ENCODE data around the gene FOXD1. TPM values are rescaled to one million over a fixed set of nuclear protein-coding genes. Genes with fewer than 3 reads are reported as not detected.

The FOXD1 gene
- total and polyA plus RNA-seq, 2 of the 8 experiments (the other 6 are each of a cell fraction or from before 2014, with no cell fraction given): 0.11 to 1.1 TPM

- Histone ChIP-seq H3K27me3 (replicated peaks in 1 of 4; ENCODE audit: control insufficient read depth in 3 of 4, extremely low read depth in 1 of 4, insufficient read depth in 3 of 4, low read length in 3 of 4) (no peaks in the 10 kb centered on the region), H3K4me2 (ENCODE audit: insufficient read depth in 1 of 2, low read depth in 2 of 2, low read length in 2 of 2) (no peak overlapping the region), H2BK5ac (ENCODE audit: low read depth, low read length) (no peak overlapping the region), H3K79me2 (ENCODE audit: control insufficient read depth in 1 of 2, insufficient read depth in 2 of 2, low read length in 2 of 2) (no peaks in the 10 kb centered on the region), H3K4me3 (ENCODE audit: extremely low read depth in 1 of 4, insufficient read depth in 2 of 4, low read depth in 3 of 4, low read length in 4 of 4) (no peak overlapping the region), H2BK120ac (replicated peaks; ENCODE audit: low read depth, low read length) (no peak overlapping the region), H3K23ac (ENCODE audit: insufficient read length) (no peak overlapping the region), H3K23me2 (ENCODE audit: low read depth, low read length) (no peaks in the 10 kb centered on the region), H3K36me3 (ENCODE audit: control insufficient read depth in 2 of 4, insufficient read depth in 4 of 4, low read length in 3 of 4) (no peaks in the 10 kb centered on the region), H3K9me3 (ENCODE audit: insufficient read depth in 2 of 2, low read depth in 1 of 2, low read length in 1 of 2) (no peaks in the 10 kb centered on the region), H2BK20ac (ENCODE audit: low read length) (no peak overlapping the region), H4K5ac (ENCODE audit: insufficient read length, low read depth, low read length) (no peak overlapping the region), H3K27ac (ENCODE audit: low read depth, low read length) (no peak overlapping the region), H2BK12ac (ENCODE audit: low read depth, low read length) (no peak overlapping the region), H3K4me1 (replicated peaks in 1 of 4; ENCODE audit: control insufficient read depth in 3 of 4, insufficient read depth in 4 of 4, low read length in 3 of 4) (peaks cover 3 to 9% (median 6%) of the 10 kb centered on the region in 4 experiments; a peak in 6 of 7 replicates), H3K4ac (replicated peaks; ENCODE audit: insufficient read length, low read depth, low read length) (no peak overlapping the region), H4K8ac (ENCODE audit: extremely low read depth, insufficient read depth, low read length) (no peak overlapping the region), H3K9ac (replicated peaks in 1 of 4; ENCODE audit: extremely low read depth in 1 of 4, low read depth in 3 of 4, low read length in 3 of 4) (no peak overlapping the region), H3K56ac (replicated peaks; ENCODE audit: insufficient read length, low read depth, low read length) (no peak overlapping the region), H2AFZ (ENCODE audit: low read length) (no peak overlapping the region), H3K18ac (ENCODE audit: extremely low read depth, low read length) (no peak overlapping the region), H2AK5ac (ENCODE audit: low read depth, low read length) (no peak overlapping the region), H3K79me1 (ENCODE audit: low read depth, low read length) (no peaks in the 10 kb centered on the region), H3K14ac (ENCODE audit: insufficient read length) (no peak overlapping the region), H4K91ac (replicated peaks; ENCODE audit: insufficient read length, low read length) (no peak overlapping the region), H2BK15ac (ENCODE audit: low read length) (no peak overlapping the region), H4K20me1 (replicated peaks in 1 of 2; ENCODE audit: control insufficient read depth in 1 of 2, insufficient read depth in 2 of 2, low read length in 2 of 2) (no peaks in the 10 kb centered on the region)
- FAIRE-seq: no peak
- no peak for DNase-seq (ENCODE audit: low read depth in 1 of 2, low spot score in 2 of 2)
- TF ChIP-seq SIX5 (IDR thresholded peaks at IDR 0.05; ENCODE audit: low read depth, low read length) (no peak), ZNF274 (IDR thresholded peaks at IDR 0.05; ENCODE audit: borderline replicate concordance, extremely low read depth, low read length) (no peak), KDM4A (IDR thresholded peaks at IDR 0.05; ENCODE audit: low read depth, low read length, severe bottlenecking) (no peak), POU5F1 (IDR thresholded peaks at IDR 0.05; ENCODE audit: low read depth, low read length) (no peak)
- ChIA-PET CTCF (ENCODE audit: partially characterized antibody) (interaction anchor here (0.9 to 1.5 kb wide), 6 partner anchors 16 to 27 kb away, joined by 3 to 7 read pairs (median 3); partner anchors contain the start of gene BTF3), POLR2A (ENCODE audit: partially characterized antibody) (interaction anchor here (1.0 to 2.8 kb wide), 2 partner anchors 18 to 25 kb away, joined by 3 to 11 read pairs; partner anchors contain the start of gene BTF3)
- 90% methylated on average over 1 of the region's 1 CpG; no CpG with 5 or more reads in 1 of the 2 experiments for WGBS, 2 experiments (ENCODE audit: extremely low coverage in 1 of 2, insufficient coverage in 1 of 2, insufficient read length in 1 of 2, insufficient replicate concordance in 2 of 2, low coverage in 1 of 2, low lambda C conversion rate in 2 of 2, missing lambda C conversion rate in 1 of 2)
Observed at GRCh38 chr5:73480500-73480899, 31.9 kb upstream of the FOXD1 start.

All from H1 (cell line).